Measurements from ENCODE around the gene GPR137C. TPM values are rescaled to one million over a fixed set of nuclear protein-coding genes. Genes with fewer than 3 reads are reported as not detected.

GPR137C gene
- total and polyA plus RNA-seq, 3 donors from 2014 or later, result 2.9 to 9.4 (median 7.1) TPM

DNA sequence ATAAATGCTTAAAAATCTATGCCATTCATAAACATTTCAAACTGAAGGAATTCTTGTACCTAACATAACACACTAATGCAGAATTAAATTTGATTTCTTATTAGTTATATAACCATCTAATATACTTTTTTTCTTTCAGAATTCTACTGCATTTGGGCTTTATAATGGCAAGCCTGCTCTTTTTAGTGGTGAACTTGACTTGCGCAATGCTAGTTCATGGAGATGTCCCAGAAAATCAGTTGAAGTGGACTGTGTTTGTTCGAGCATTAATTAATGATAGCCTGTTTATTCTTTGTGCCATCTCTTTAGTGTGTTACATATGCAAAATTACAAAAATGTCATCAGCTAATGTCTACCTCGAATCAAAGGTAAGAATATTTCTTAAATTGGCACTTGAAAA is 47.3 kb downstream of the GPR137C start:
- DNase-seq, result no peak
- Histone ChIP-seq H3K4me1 (no peaks in the 10 kb centered on the region), H3K27me3 (no peaks in the 10 kb centered on the region), H3K4me3 (no peak overlapping the region), H3K9me3 (no peaks in the 10 kb centered on the region), H3K36me3 (ENCODE audit: low read depth, missing control alignments) (no peaks in the 10 kb centered on the region), H3K27ac (no peak overlapping the region)
- TF ChIP-seq, protein P1, sequence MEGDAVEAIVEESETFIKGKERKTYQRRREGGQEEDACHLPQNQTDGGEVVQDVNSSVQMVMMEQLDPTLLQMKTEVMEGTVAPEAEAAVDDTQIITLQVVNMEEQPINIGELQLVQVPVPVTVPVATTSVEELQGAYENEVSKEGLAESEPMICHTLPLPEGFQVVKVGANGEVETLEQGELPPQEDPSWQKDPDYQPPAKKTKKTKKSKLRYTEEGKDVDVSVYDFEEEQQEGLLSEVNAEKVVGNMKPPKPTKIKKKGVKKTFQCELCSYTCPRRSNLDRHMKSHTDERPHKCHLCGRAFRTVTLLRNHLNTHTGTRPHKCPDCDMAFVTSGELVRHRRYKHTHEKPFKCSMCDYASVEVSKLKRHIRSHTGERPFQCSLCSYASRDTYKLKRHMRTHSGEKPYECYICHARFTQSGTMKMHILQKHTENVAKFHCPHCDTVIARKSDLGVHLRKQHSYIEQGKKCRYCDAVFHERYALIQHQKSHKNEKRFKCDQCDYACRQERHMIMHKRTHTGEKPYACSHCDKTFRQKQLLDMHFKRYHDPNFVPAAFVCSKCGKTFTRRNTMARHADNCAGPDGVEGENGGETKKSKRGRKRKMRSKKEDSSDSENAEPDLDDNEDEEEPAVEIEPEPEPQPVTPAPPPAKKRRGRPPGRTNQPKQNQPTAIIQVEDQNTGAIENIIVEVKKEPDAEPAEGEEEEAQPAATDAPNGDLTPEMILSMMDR (IDR thresholded peaks at IDR 0.05), result no peak
- no peak for TF ChIP-seq POLR2A (IDR thresholded peaks at IDR 0.05)
- intact Hi-C loops (cut with DNase I; ENCODE audit: low total_unique reads), result no loop called here
- WGBS, 2 donors, result 93 to 96% methylated on average over 3 of the region's 3 CpGs

DNA sequence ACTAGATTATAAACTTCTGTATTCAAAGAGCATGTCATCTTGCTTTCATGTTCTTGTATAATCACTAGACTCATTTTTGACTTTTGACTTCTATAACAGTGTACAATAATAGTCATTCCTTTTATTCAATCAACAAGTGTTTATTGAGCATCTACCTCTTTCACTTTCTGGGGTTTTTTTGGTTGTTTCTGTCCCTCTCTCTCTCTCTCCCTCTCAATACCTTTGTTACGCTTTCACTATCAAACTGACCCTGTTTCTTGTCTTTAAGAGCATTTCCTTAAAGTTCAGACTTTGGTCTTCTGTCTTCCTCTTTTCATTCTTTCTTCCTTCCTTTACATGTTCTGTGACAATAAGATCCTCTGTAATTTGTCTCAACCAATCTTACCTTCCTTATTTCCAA is 49.5 kb downstream of the GPR137C start:
- no peaks in the 10 kb centered on the region for H3K4me1 ChIP-seq

DNA sequence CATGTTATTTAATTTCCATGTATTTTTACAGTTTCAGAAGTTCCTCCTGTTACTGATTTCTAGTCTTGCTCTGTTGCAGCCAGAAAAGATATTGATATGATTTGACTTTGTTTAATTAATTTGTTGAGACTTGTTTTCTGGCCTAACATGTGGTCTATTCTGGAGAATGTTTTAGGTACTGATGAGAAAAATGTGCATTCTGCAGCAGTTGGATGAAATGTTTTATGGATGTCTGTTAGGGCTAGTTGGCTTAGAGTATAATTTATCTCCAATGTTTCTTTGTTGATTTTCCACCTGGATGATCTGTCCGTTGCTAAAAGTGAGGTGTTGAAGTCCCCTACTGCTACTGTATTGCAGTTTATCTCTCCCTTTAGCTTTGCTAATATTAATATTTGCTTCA is 54.4 kb downstream of the GPR137C start:
- WGBS, 2 donors, result 64 to 97% methylated on average over 1 of the region's 1 CpG
- no peak for DNase-seq
- intact Hi-C loops (cut with DNase I; ENCODE audit: low total_unique reads), result no loop called here
- no peak overlapping the region for H3K4me3 ChIP-seq
- no peaks in the 10 kb centered on the region for H3K27me3 ChIP-seq
- H3K4me1 ChIP-seq, result no peaks in the 10 kb centered on the region
- no peaks in the 10 kb centered on the region for H3K9me3 ChIP-seq
- no peak overlapping the region for H3K27ac ChIP-seq
- H3K36me3 ChIP-seq (ENCODE audit: low read depth, missing control alignments), result no peaks in the 10 kb centered on the region
- no peak for TF ChIP-seq POLR2A (IDR thresholded peaks at IDR 0.05)
- TF ChIP-seq, protein P1 (IDR thresholded peaks at IDR 0.05), result no peak

More for the DNA sequence above, 49.5 kb downstream of the GPR137C start:
- no peak overlapping the region for H3K4me3 ChIP-seq
- no peaks in the 10 kb centered on the region for H3K9me3 ChIP-seq
- intact Hi-C loops (cut with DNase I; ENCODE audit: low total_unique reads), result no loop called here
- no peak overlapping the region for H3K27ac ChIP-seq
- no peaks in the 10 kb centered on the region for H3K36me3 ChIP-seq (ENCODE audit: low read depth, missing control alignments)
- 89% methylated on average over 1 of the region's 1 CpG for WGBS, 2 donors
- H3K27me3 ChIP-seq, result no peaks in the 10 kb centered on the region
- no peak for TF ChIP-seq POLR2A (IDR thresholded peaks at IDR 0.05)
- TF ChIP-seq, protein P1 (IDR thresholded peaks at IDR 0.05), result no peak
- DNase-seq, result no peak

DNA sequence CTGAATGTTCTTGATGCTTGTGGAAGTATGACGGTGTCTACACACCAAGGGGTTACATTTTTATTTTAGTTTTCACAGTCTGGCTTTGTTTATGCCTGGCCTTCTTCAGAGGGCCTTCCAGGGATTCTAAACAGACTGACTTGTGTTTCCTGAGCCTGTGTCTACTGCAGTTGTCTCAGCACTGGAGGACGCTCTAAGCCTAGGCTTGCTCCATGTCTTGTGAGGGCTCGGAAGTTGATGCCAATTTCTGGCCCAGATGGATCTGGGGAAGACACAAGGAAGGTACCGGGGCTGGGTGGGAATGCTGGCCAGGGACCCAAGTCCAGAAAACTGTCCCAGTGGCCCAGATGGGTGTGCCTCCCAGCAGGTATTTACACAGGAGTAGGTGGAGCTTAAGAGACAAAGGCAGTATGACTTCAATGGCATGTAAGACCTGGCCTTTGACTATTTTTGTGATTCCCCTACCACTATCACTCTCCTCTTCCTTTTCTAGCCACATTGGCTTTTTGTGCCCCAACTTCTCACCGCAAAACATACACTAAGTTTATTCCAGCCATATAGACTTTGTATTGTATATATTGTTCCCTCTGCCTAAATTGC is 56.9 kb downstream of the GPR137C start:
- Histone ChIP-seq H3K4me3 (no peak overlapping the region), H3K27ac (no peak overlapping the region), H3K4me1 (no peaks in the 10 kb centered on the region), H3K27me3 (no peaks in the 10 kb centered on the region), H3K9me3 (no peaks in the 10 kb centered on the region), H3K36me3 (ENCODE audit: low read depth, missing control alignments) (no peaks in the 10 kb centered on the region)
- TF ChIP-seq, protein P1 (IDR thresholded peaks at IDR 0.05), result no peak
- no peak for TF ChIP-seq POLR2A (IDR thresholded peaks at IDR 0.05)
- no peak for DNase-seq
- WGBS, 2 donors, result 94 to 99% methylated on average over 5 of the region's 5 CpGs
- intact Hi-C loops (cut with DNase I; ENCODE audit: low total_unique reads), result no loop called here

DNA sequence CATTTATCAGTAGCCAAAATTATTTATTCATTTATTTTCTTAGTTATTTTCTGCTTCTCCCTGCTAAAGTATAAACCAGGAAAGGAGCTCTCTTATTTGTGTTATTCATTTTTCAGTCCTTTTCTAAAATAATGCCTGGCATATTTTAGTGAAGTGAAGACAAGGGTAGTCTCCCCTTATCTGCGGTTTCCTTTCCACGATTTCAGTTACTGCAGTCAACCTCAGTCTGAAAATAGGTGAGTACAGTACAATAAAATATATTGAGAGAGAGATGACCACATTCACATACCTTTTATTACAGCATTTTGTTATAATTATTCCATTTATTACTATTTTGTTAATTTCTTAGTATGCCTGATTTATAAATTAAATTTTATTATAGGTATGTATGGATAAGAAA is 57.6 kb downstream of the GPR137C start:
- no peak for DNase-seq
- Histone ChIP-seq H3K27ac (no peak overlapping the region), H3K9me3 (no peaks in the 10 kb centered on the region), H3K27me3 (no peaks in the 10 kb centered on the region), H3K36me3 (ENCODE audit: low read depth, missing control alignments) (no peaks in the 10 kb centered on the region), H3K4me1 (no peaks in the 10 kb centered on the region), H3K4me3 (no peak overlapping the region)
- TF ChIP-seq, protein P1 (IDR thresholded peaks at IDR 0.05), result no peak
- no peak for TF ChIP-seq POLR2A (IDR thresholded peaks at IDR 0.05)
- WGBS, 2 donors, result 92 to 93% methylated on average over 2 of the region's 2 CpGs
- intact Hi-C loops (cut with DNase I; ENCODE audit: low total_unique reads), result no loop called here
